CD4-positive, CD25-positive, alpha-beta regulatory T cell (primary cell): ENCODE results near the gene SFT2D3. TPM values are rescaled to one million over a fixed set of nuclear protein-coding genes. Genes with fewer than 3 reads are reported as not detected.

ENCODE experiments used
- ATAC-seq, 2 donors: fragments of 150-1000 bp; cut with Tn5 transposase; one replicate each; pipeline ENCODE4 v1.10.0; 2021; ENCODE audit warnings: low read depth in 2 of 2, moderate number of reproducible peaks in 2 of 2, moderate library complexity in 1 of 2
- DNase-seq, 3 donors: peaks; one replicate each; pipeline versions ENCODE4 v3.0.0 to v3.0.0-alpha.2; 2012 to 2022; ENCODE audit warnings: mixed read lengths in 1 of 3
- H3K27ac ChIP-seq: one replicate; pipeline ENCODE4 v1.7.0; 2013; ENCODE audit warnings: mild to moderate bottlenecking, low read length; ENCODE audit not compliant: insufficient read depth, poor library complexity, severe bottlenecking
- H3K27me3 ChIP-seq: one replicate; pipeline ENCODE4 v1.7.0; 2013; ENCODE audit warnings: low read length; ENCODE audit not compliant: control insufficient read depth, insufficient read depth
- H3K36me3 ChIP-seq: one replicate; pipeline ENCODE4 v1.7.0; 2013; ENCODE audit warnings: mild to moderate bottlenecking, low read length, moderate library complexity; ENCODE audit not compliant: control insufficient read depth, insufficient read depth
- H3K4me1 ChIP-seq: 2 replicates; pipeline ENCODE4 v1.7.0; 2013; ENCODE audit warnings: mild to moderate bottlenecking, low read length; ENCODE audit not compliant: insufficient read depth, control insufficient read depth, poor library complexity, severe bottlenecking
- H3K4me3 ChIP-seq: one replicate; pipeline ENCODE4 v1.7.0; 2013; ENCODE audit warnings: low read depth, mild to moderate bottlenecking, low read length, moderate library complexity
- H3K9me3 ChIP-seq, 2 experiments: 1 replicate in 1 of 2; 2 replicates in 1 of 2; pipeline ENCODE4 v1.7.0; 2013; ENCODE audit warnings: low read length in 2 of 2, mild to moderate bottlenecking in 1 of 2, moderate library complexity in 1 of 2; ENCODE audit not compliant: control insufficient read depth in 2 of 2
- H3K27ac Mint-ChIP-seq, 3 donors: one replicate each; pipeline ENCODE4 v1.8.0; 2020 to 2022; ENCODE audit warnings: mild to moderate bottlenecking in 3 of 3, mixed read lengths in 3 of 3, moderate library complexity in 2 of 3
- H3K27me3 Mint-ChIP-seq: one replicate; pipeline ENCODE4 v1.8.0; 2022; ENCODE audit warnings: mild to moderate bottlenecking, mixed read lengths
- H3K36me3 Mint-ChIP-seq: one replicate; pipeline ENCODE4 v1.8.0; 2020; ENCODE audit warnings: mixed read lengths
- H3K4me1 Mint-ChIP-seq, 4 donors: one replicate each; pipeline ENCODE4 v1.8.0; 2020 to 2022; ENCODE audit warnings: mixed read lengths in 4 of 4, mild to moderate bottlenecking in 1 of 4
- H3K4me3 Mint-ChIP-seq, 4 donors: one replicate each; pipeline ENCODE4 v1.8.0; 2020 to 2022; ENCODE audit warnings: mild to moderate bottlenecking in 4 of 4, mixed read lengths in 4 of 4, moderate library complexity in 3 of 4
- H3K9me3 Mint-ChIP-seq, 7 donors: one replicate each; pipeline ENCODE4 v1.8.0; 2020 to 2022; ENCODE audit warnings: mixed read lengths in 7 of 7, mild to moderate bottlenecking in 3 of 7, moderate library complexity in 2 of 7
- polyA plus RNA-seq, 4 donors: library from polyadenylated mRNA; unstranded; fragments of 300-500 nt; fragmentation: Illumina TruSeq; gene quantifications; one replicate each; pipeline ENCODE4 v1.2.3, GENCODE V29; 2021
- total RNA-seq: library from RNA; stranded (reverse); gene quantifications from one replicate; pipeline ENCODE4 v1.2.3, GENCODE V29; 2022

The SFT2D3 gene
- total and polyA plus RNA-seq, 5 donors from 2014 or later: 1.4 to 7.6 (median 3.4) TPM

GRCh38 chr2:127655209-127656073 is 45.9 kb upstream of the SFT2D3 start:
- Histone ChIP-seq H3K4me1 (no peaks in the 10 kb centered on the region), H3K27me3 (no peaks in the 10 kb centered on the region), H3K27ac (no peak overlapping the region), H3K36me3 (no peaks in the 10 kb centered on the region), H3K4me3 (no peak overlapping the region), H3K9me3 (no peaks in the 10 kb centered on the region)
- H3K9me3 Mint-ChIP-seq: peaks cover 0 to 2% (median 0%) of the 10 kb centered on the region in 7 donors
- ATAC-seq (no peak), DNase-seq (no peak)
- H3K4me3 Mint-ChIP-seq: no peak overlapping the region
- H3K27ac Mint-ChIP-seq: no peak overlapping the region
- no peaks in the 10 kb centered on the region for H3K36me3 Mint-ChIP-seq
- H3K27me3 Mint-ChIP-seq: no peaks in the 10 kb centered on the region
- H3K4me1 Mint-ChIP-seq: no peaks in the 10 kb centered on the region

- no peaks in the 10 kb centered on the region for H3K4me1 Mint-ChIP-seq
- no peaks in the 10 kb centered on the region for H3K36me3 Mint-ChIP-seq
- ATAC-seq (no peak), DNase-seq (no peak)
- peaks cover 6% of the 10 kb centered on the region for H3K27me3 Mint-ChIP-seq
- Histone ChIP-seq H3K36me3 (no peaks in the 10 kb centered on the region), H3K27me3 (peaks cover 2% of the 10 kb centered on the region), H3K4me1 (no peaks in the 10 kb centered on the region), H3K4me3 (no peak overlapping the region), H3K9me3 (no peaks in the 10 kb centered on the region), H3K27ac (no peak overlapping the region)
- peak overlapping the region in 1 of 3 donors; percentile 25 for H3K27ac Mint-ChIP-seq
- peaks cover 0 to 2% (median 0%) of the 10 kb centered on the region in 7 donors for H3K9me3 Mint-ChIP-seq
- no peak overlapping the region for H3K4me3 Mint-ChIP-seq
Observed at GRCh38 chr2:127656569-127657231, 44.6 kb upstream of the SFT2D3 start.

- Mint-ChIP-seq H3K4me3 (no peak overlapping the region), H3K4me1 (no peaks in the 10 kb centered on the region), H3K9me3 (peaks cover 0 to 2% (median 0%) of the 10 kb centered on the region in 7 donors), H3K27me3 (peaks cover 8% of the 10 kb centered on the region), H3K36me3 (no peaks in the 10 kb centered on the region), H3K27ac (peak overlapping the region in 1 of 3 donors; percentile 52)
- peaks cover 2% of the 10 kb centered on the region for H3K27me3 ChIP-seq
- H3K36me3 ChIP-seq: no peaks in the 10 kb centered on the region
- no peaks in the 10 kb centered on the region for H3K9me3 ChIP-seq
- no peak overlapping the region for H3K4me3 ChIP-seq
- no peak for DNase-seq
- no peak for ATAC-seq
- H3K4me1 ChIP-seq: no peaks in the 10 kb centered on the region
- no peak overlapping the region for H3K27ac ChIP-seq
Observed at GRCh38 chr2:127657232-127657595, 44.1 kb upstream of the SFT2D3 start.

GRCh38 chr2:127658146-127658545 is 43.2 kb upstream of the SFT2D3 start:
- Mint-ChIP-seq H3K4me1 (no peaks in the 10 kb centered on the region), H3K9me3 (peaks cover 0 to 2% (median 0%) of the 10 kb centered on the region in 7 donors), H3K27me3 (peaks cover 10% of the 10 kb centered on the region), H3K4me3 (no peak overlapping the region), H3K27ac (no peak overlapping the region), H3K36me3 (no peaks in the 10 kb centered on the region)
- Histone ChIP-seq H3K27me3 (peaks cover 5% of the 10 kb centered on the region), H3K36me3 (no peaks in the 10 kb centered on the region), H3K27ac (no peak overlapping the region), H3K4me3 (no peak overlapping the region), H3K9me3 (no peaks in the 10 kb centered on the region), H3K4me1 (no peaks in the 10 kb centered on the region)
- ATAC-seq: no peak
- DNase-seq: no peak

- Mint-ChIP-seq H3K27me3 (peaks cover 17% of the 10 kb centered on the region), H3K36me3 (no peaks in the 10 kb centered on the region), H3K4me3 (peak overlapping the region in 1 of 4 donors; percentile 11), H3K4me1 (peaks cover 0 to 3% (median 0%) of the 10 kb centered on the region in 4 donors), H3K9me3 (peaks cover 0 to 2% (median 0%) of the 10 kb centered on the region in 7 donors), H3K27ac (no peak overlapping the region)
- DNase-seq: no peak
- H3K27me3 ChIP-seq: peaks cover 5% of the 10 kb centered on the region
- no peak overlapping the region for H3K27ac ChIP-seq
- ATAC-seq: no peak
- H3K4me3 ChIP-seq: no peak overlapping the region
- H3K9me3 ChIP-seq: no peaks in the 10 kb centered on the region
- H3K36me3 ChIP-seq: no peaks in the 10 kb centered on the region
- no peaks in the 10 kb centered on the region for H3K4me1 ChIP-seq
Observed at GRCh38 chr2:127658641-127659407, 42.5 kb upstream of the SFT2D3 start.

- H3K4me1 ChIP-seq: no peaks in the 10 kb centered on the region
- no peak overlapping the region for H3K27ac ChIP-seq
- Mint-ChIP-seq H3K4me1 (peaks cover 0 to 3% (median 0%) of the 10 kb centered on the region in 4 donors), H3K27ac (peak overlapping the region in 1 of 3 donors; percentile 29), H3K4me3 (no peak overlapping the region), H3K36me3 (no peaks in the 10 kb centered on the region), H3K9me3 (peaks cover 0 to 2% (median 0%) of the 10 kb centered on the region in 7 donors), H3K27me3 (peaks cover 18% of the 10 kb centered on the region)
- H3K9me3 ChIP-seq: no peaks in the 10 kb centered on the region
- ATAC-seq: no peak
- peaks cover 5% of the 10 kb centered on the region for H3K27me3 ChIP-seq
- no peak overlapping the region for H3K4me3 ChIP-seq
- no peak for DNase-seq
- no peaks in the 10 kb centered on the region for H3K36me3 ChIP-seq
Observed at GRCh38 chr2:127659408-127660290, 41.6 kb upstream of the SFT2D3 start.

- peaks cover 0 to 3% (median 0%) of the 10 kb centered on the region in 4 donors for H3K4me1 Mint-ChIP-seq
- H3K27me3 Mint-ChIP-seq: peaks cover 23% of the 10 kb centered on the region
- no peaks in the 10 kb centered on the region for H3K9me3 ChIP-seq
- peaks cover 3% of the 10 kb centered on the region for H3K36me3 Mint-ChIP-seq
- H3K27me3 ChIP-seq: peaks cover 11% of the 10 kb centered on the region
- H3K4me3 ChIP-seq: no peak overlapping the region
- H3K36me3 ChIP-seq: no peaks in the 10 kb centered on the region
- H3K27ac ChIP-seq: no peak overlapping the region
- ATAC-seq (no peak), DNase-seq (no peak)
- no peak overlapping the region for H3K4me3 Mint-ChIP-seq
- no peak overlapping the region for H3K27ac Mint-ChIP-seq
- no peaks in the 10 kb centered on the region for H3K4me1 ChIP-seq
- no peaks in the 10 kb centered on the region for H3K9me3 Mint-ChIP-seq
Observed at GRCh38 chr2:127660291-127660578, 41.1 kb upstream of the SFT2D3 start.
